Prostate gland (tissue), 2 donors: ENCODE data around the gene SPECC1. TPM values are rescaled to one million over a fixed set of nuclear protein-coding genes. Genes with fewer than 3 reads are reported as not detected.

Experiments
- DNase-seq: peaks from one replicate; pipeline ENCODE4 v3.0.0-alpha.2; 2019; ENCODE audit warnings: low spot score
- H3K27ac ChIP-seq, 2 donors: fragments of 200-600 bp; sonication (generic); 2 replicates each; pipeline ENCODE4 v1.5.1; 2017 to 2019
- H3K27me3 ChIP-seq: fragments of 200-600 bp; sonication (generic); replicated peaks from 2 replicates; pipeline ENCODE4 v1.5.1; 2019; ENCODE audit not compliant: insufficient read depth
- H3K36me3 ChIP-seq, 2 donors: fragments of 200-600 bp; sonication (generic); 1 replicate in 1 of 2; 2 replicates in 1 of 2; pipeline versions ENCODE4 v1.5.1 to v1.8.1; 2017 to 2019
- H3K4me1 ChIP-seq: fragments of 200-600 bp; sonication (generic); replicated peaks from 2 replicates; pipeline ENCODE4 v1.5.1; 2019
- H3K4me3 ChIP-seq, 2 donors: fragments of 200-600 bp; sonication (generic); 2 replicates each; pipeline ENCODE4 v1.5.1; 2017 to 2019
- H3K9me3 ChIP-seq: fragments of 200-600 bp; sonication (generic); 2 replicates; pipeline ENCODE4 v1.5.1; 2017
- POLR2A ChIP-seq: fragments of 450-650 bp; IDR thresholded peaks from one replicate; pipeline ENCODE4 v1.6.1; 2016; ENCODE audit warnings: antibody characterized with exemption, mild to moderate bottlenecking
- POLR2AphosphoS5 ChIP-seq: sonication (generic); formaldehyde crosslinking; IDR thresholded peaks from one replicate; pipeline ENCODE4 v1.6.1; 2017; ENCODE audit warnings: antibody characterized with exemption
- WGBS: methylation state at CpG from one replicate; pipeline ENCODE4 v1.1.5; 2018; 5-methylcytosine and 5-hydroxymethylcytosine counted together
- intact Hi-C: fragments of 100-400 bp; cut with DNase I; formaldehyde crosslinking; loops from one replicate; pipeline ENCODE4 v1.14.2; 2022
- total RNA-seq, 2 donors: library from RNA; depleted of rRNA; stranded (reverse); fragments of >200 nt; gene quantifications; one replicate each; pipeline ENCODE4 v1.1.0, GENCODE V29; 2016
- TF ChIP-seq, protein P1 (sequence below), 4 experiments: fragments of 200-600 bp in 2 of 4; fragments of 450-650 bp in 2 of 4; sonication (generic) in 2 of 4; IDR thresholded peaks; 1 replicate in 3 of 4; 2 replicates in 1 of 4; pipeline ENCODE4 v1.5.1; 2016 to 2019; ENCODE audit warnings: antibody characterized with exemption in 4 of 4, mild to moderate bottlenecking in 2 of 4, moderate library complexity in 2 of 4

SPECC1 gene
- total RNA-seq, 2 donors from 2014 or later: 29.7 to 85.5 TPM

DNA sequence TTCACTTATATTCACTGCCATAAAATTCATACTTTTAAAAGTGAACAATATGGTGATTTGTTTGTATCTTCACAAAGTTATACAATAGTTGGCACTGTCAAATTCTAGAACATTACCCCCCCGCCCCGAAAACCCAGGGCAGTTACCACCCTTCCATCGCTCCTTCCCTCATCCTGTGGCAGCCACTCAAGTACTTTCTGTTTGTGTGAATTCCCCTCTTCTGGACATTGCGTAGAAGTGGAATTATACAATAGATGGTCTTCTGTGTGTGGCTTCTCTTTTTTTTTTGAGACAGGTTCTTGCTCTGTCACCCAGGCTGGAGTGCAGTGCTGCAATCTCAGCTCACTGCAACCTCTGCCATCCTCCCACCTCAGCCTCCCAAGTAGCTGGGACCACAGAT lies 58.6 kb downstream of the SPECC1 start:
- no peak for DNase-seq
- Histone ChIP-seq H3K4me1 (no peaks in the 10 kb centered on the region), H3K27ac (no peak overlapping the region), H3K36me3 (no peaks in the 10 kb centered on the region), H3K4me3 (no peak overlapping the region), H3K27me3 (no peaks in the 10 kb centered on the region), H3K9me3 (no peaks in the 10 kb centered on the region)
- WGBS: 93% methylated on average over 4 of the region's 4 CpGs
- intact Hi-C loops: no loop called here
- TF ChIP-seq POLR2AphosphoS5 (no peak), POLR2A (no peak)
- TF ChIP-seq, protein P1, sequence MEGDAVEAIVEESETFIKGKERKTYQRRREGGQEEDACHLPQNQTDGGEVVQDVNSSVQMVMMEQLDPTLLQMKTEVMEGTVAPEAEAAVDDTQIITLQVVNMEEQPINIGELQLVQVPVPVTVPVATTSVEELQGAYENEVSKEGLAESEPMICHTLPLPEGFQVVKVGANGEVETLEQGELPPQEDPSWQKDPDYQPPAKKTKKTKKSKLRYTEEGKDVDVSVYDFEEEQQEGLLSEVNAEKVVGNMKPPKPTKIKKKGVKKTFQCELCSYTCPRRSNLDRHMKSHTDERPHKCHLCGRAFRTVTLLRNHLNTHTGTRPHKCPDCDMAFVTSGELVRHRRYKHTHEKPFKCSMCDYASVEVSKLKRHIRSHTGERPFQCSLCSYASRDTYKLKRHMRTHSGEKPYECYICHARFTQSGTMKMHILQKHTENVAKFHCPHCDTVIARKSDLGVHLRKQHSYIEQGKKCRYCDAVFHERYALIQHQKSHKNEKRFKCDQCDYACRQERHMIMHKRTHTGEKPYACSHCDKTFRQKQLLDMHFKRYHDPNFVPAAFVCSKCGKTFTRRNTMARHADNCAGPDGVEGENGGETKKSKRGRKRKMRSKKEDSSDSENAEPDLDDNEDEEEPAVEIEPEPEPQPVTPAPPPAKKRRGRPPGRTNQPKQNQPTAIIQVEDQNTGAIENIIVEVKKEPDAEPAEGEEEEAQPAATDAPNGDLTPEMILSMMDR (IDR thresholded peaks at IDR 0.05): no peak

DNA sequence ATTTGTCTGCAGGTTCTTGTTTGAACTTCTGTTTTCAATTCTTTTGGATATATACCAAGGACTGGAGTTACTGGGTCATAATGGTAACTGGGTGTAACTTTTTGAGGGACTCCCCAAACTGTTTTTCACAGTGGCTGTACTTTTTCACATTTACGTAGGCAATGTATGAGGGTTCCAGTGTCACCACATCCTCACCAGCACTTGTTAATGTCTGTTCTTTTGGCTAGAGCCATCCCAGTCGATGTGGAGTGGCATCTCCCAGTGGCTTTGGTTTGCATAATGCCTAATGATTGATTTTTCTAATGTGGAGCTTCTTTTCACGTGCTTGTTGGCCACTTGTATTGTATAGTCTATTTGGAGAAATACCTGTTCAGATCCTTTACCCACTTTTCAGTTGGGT lies 59.3 kb downstream of the SPECC1 start:
- Histone ChIP-seq H3K4me1 (no peaks in the 10 kb centered on the region), H3K27me3 (no peaks in the 10 kb centered on the region), H3K4me3 (no peak overlapping the region), H3K9me3 (no peaks in the 10 kb centered on the region), H3K27ac (no peak overlapping the region), H3K36me3 (no peaks in the 10 kb centered on the region)
- intact Hi-C loops: no loop called here
- TF ChIP-seq POLR2AphosphoS5 (no peak), POLR2A (no peak)
- TF ChIP-seq, protein P1 (IDR thresholded peaks at IDR 0.05): no peak
- 94% methylated on average over 3 of the region's 3 CpGs for WGBS
- DNase-seq: no peak

DNA sequence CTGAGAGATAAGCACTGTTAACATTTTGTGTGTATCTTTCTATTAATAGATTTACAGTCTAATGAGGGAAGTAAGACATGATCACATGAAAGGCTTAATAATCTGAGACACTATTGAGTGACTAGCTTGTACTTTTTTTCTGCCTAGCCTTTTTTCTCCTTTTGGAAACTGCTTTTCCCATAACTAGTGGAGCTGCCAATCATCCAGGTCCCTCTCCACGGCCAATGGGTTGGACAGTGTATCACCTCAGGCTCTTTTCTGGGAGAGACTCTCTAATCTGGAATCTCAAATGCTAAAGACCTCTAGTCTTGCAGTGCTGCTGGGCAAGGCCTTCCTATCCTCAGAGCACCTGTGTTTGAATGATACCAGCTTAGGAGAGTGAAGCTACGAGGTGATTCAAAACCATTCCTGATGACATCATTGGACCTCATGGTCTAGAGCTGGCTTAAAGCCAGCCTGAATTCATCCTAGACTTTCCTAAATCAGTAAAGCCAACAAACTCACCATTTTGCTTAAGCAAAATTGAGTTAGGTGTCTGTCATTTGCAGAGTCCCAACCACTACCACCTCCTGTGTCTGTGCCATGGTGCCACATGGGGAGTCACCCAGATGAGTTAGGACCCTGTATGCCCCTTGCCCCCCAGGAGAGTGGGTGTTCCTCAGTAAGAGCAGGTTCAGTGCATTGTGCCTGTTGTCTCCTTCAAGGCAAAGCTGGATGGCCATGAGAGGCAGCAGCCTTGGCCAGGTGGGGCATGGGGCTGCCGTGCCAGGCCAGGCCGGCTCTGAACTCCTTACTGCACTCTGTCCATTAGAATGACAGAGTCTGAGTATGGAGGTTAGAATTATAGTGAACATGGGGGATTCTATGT lies 62.9 kb downstream of the SPECC1 start:
- Histone ChIP-seq H3K27ac (no peak overlapping the region), H3K9me3 (no peaks in the 10 kb centered on the region), H3K4me3 (no peak overlapping the region), H3K36me3 (no peaks in the 10 kb centered on the region), H3K27me3 (no peaks in the 10 kb centered on the region), H3K4me1 (no peaks in the 10 kb centered on the region)
- no peak for TF ChIP-seq POLR2AphosphoS5
- TF ChIP-seq, protein P1 (IDR thresholded peaks at IDR 0.05): no peak
- no peak for TF ChIP-seq POLR2A
- intact Hi-C loops: no loop called here
- DNase-seq: no peak
- 83% methylated on average over 4 of the region's 4 CpGs for WGBS

DNA sequence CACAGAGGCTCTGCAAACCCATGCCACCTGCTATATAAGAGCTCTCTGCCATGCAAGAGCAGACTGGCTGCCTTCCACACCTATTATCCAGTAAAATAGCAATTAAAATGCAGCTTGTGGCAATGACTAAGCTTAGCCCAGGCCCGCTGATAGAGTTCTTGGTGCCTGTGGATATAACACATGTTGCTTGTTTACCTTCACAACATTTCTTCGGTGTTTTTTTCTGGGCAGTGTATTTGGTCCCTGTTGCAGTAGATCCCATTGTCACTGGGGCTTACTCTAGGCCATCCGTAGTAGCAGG lies 63.5 kb downstream of the SPECC1 start:
- Histone ChIP-seq H3K27me3 (no peaks in the 10 kb centered on the region), H3K4me3 (no peak overlapping the region), H3K4me1 (no peaks in the 10 kb centered on the region), H3K36me3 (no peaks in the 10 kb centered on the region), H3K27ac (no peak overlapping the region), H3K9me3 (no peaks in the 10 kb centered on the region)
- TF ChIP-seq POLR2A (no peak), POLR2AphosphoS5 (no peak)
- TF ChIP-seq, protein P1 (IDR thresholded peaks at IDR 0.05): no peak
- intact Hi-C loops: no loop called here
- WGBS: 71% methylated on average over 3 of the region's 3 CpGs
- DNase-seq: no peak
